ENCODE results near the gene SENP7. TPM values are rescaled to one million over a fixed set of nuclear protein-coding genes. Genes with fewer than 3 reads are reported as not detected.

SENP7 gene
- total and polyA plus RNA-seq, 2 donors (not counting 1 experiment from before 2014, with no cell fraction given), result 14.7 to 50.3 TPM

GRCh38 chr3:101533603-101533968 lies 20.6 kb upstream of the SENP7 start:
- Histone ChIP-seq H4K20me1 (ENCODE audit: control insufficient read depth, insufficient read depth, low read length, poor library complexity, severe bottlenecking) (no peaks in the 10 kb centered on the region), H3K4me1 (ENCODE audit: control insufficient read depth in 2 of 2, insufficient read depth in 2 of 2, low read length in 2 of 2) (no peaks in the 10 kb centered on the region), H3K79me2 (ENCODE audit: control insufficient read depth, insufficient read depth, low read length) (no peaks in the 10 kb centered on the region), H2AFZ (ENCODE audit: insufficient read depth, low read depth, low read length, poor library complexity, severe bottlenecking) (no peak overlapping the region), H3K9ac (ENCODE audit: low read length) (no peak overlapping the region), H3K36me3 (replicated peaks in 1 of 2; ENCODE audit: control extremely low read depth in 1 of 2, control insufficient read depth in 1 of 2, extremely low read depth in 1 of 2, insufficient read depth in 2 of 2, low read length in 1 of 2) (no peaks in the 10 kb centered on the region), H3K4me3 (ENCODE audit: control extremely low read depth in 1 of 5, extremely low read depth in 1 of 5, insufficient read depth in 1 of 5, low read depth in 2 of 5, low read length in 4 of 5) (no peak overlapping the region), H3K27me3 (replicated peaks in 1 of 4; ENCODE audit: control extremely low read depth in 1 of 4, control insufficient read depth in 3 of 4, insufficient read depth in 4 of 4, low read length in 3 of 4) (no peaks in the 10 kb centered on the region), H3K27ac (ENCODE audit: low read length in 2 of 2) (no peak overlapping the region), H3K9me3 (ENCODE audit: control extremely low read depth in 1 of 3, control insufficient read depth in 2 of 3, insufficient read depth in 1 of 3, low read length in 2 of 3) (peaks cover 0 to 4% (median 0%) of the 10 kb centered on the region in 3 donors), H3K4me2 (replicated peaks; ENCODE audit: low read depth, low read length, poor library complexity, severe bottlenecking) (no peak overlapping the region)
- TF ChIP-seq EZH2 (IDR thresholded peaks at IDR 0.05; ENCODE audit: borderline replicate concordance, insufficient read depth, low read depth, low read length, poor library complexity, severe bottlenecking) (no peak), CTCF (IDR thresholded peaks at IDR 0.05) (no peak)
- ChIA-PET POLR2A (no interaction called here), CTCF (no interaction called here)
- no CpG with 5 or more reads among the region's 1 CpG for WGBS (ENCODE audit: insufficient coverage)
- Mint-ChIP-seq H3K27ac (no peak overlapping the region), H3K27me3 (peaks cover 11% of the 10 kb centered on the region), H3K9me3 (ENCODE audit: insufficient read depth) (no peaks in the 10 kb centered on the region), H3K4me3 (no peak overlapping the region), H3K4me1 (peaks cover 4% of the 10 kb centered on the region)
- intact Hi-C loops (cut with micrococcal nuclease), result no loop called here
- ATAC-seq (ENCODE audit: low read depth) (no peak), DNase-seq (no peak)

- peaks cover 11% of the 10 kb centered on the region for H3K27me3 Mint-ChIP-seq
Measured at GRCh38 chr3:101532783-101533602, 20.0 kb upstream of the SENP7 start.

More at GRCh38 chr3:101532783-101533602, 20.0 kb upstream of the SENP7 start:
- Histone ChIP-seq H3K36me3 (replicated peaks in 1 of 2; ENCODE audit: control extremely low read depth in 1 of 2, control insufficient read depth in 1 of 2, extremely low read depth in 1 of 2, insufficient read depth in 2 of 2, low read length in 1 of 2) (no peaks in the 10 kb centered on the region), H3K79me2 (ENCODE audit: control insufficient read depth, insufficient read depth, low read length) (no peaks in the 10 kb centered on the region), H3K4me2 (replicated peaks; ENCODE audit: low read depth, low read length, poor library complexity, severe bottlenecking) (no peak overlapping the region), H3K9ac (ENCODE audit: low read length) (no peak overlapping the region), H3K27ac (ENCODE audit: low read length in 2 of 2) (no peak overlapping the region), H3K4me1 (ENCODE audit: control insufficient read depth in 2 of 2, insufficient read depth in 2 of 2, low read length in 2 of 2) (no peaks in the 10 kb centered on the region), H3K9me3 (ENCODE audit: control extremely low read depth in 1 of 3, control insufficient read depth in 2 of 3, insufficient read depth in 1 of 3, low read length in 2 of 3) (peaks cover 0 to 4% (median 0%) of the 10 kb centered on the region in 3 donors), H3K27me3 (replicated peaks in 1 of 4; ENCODE audit: control extremely low read depth in 1 of 4, control insufficient read depth in 3 of 4, insufficient read depth in 4 of 4, low read length in 3 of 4) (no peaks in the 10 kb centered on the region), H2AFZ (ENCODE audit: insufficient read depth, low read depth, low read length, poor library complexity, severe bottlenecking) (no peak overlapping the region), H3K4me3 (ENCODE audit: control extremely low read depth in 1 of 5, extremely low read depth in 1 of 5, insufficient read depth in 1 of 5, low read depth in 2 of 5, low read length in 4 of 5) (no peak overlapping the region), H4K20me1 (ENCODE audit: control insufficient read depth, insufficient read depth, low read length, poor library complexity, severe bottlenecking) (no peaks in the 10 kb centered on the region)
- Mint-ChIP-seq H3K4me3 (no peak overlapping the region), H3K27ac (no peak overlapping the region), H3K9me3 (ENCODE audit: insufficient read depth) (no peaks in the 10 kb centered on the region), H3K4me1 (peaks cover 4% of the 10 kb centered on the region)
- TF ChIP-seq EZH2 (IDR thresholded peaks at IDR 0.05; ENCODE audit: borderline replicate concordance, insufficient read depth, low read depth, low read length, poor library complexity, severe bottlenecking) (no peak), CTCF (IDR thresholded peaks at IDR 0.05) (no peak)
- ChIA-PET POLR2A (no interaction called here), CTCF (no interaction called here)
- WGBS (ENCODE audit: insufficient coverage), result 100% methylated on average over 6 of the region's 9 CpGs
- ATAC-seq (ENCODE audit: low read depth) (no peak), DNase-seq (no peak)
- intact Hi-C loops (cut with micrococcal nuclease), result no loop called here

Measured in B cell (primary cell).